Measurements from ENCODE around the gene SIPA1L3. TPM values are rescaled to one million over a fixed set of nuclear protein-coding genes. Genes with fewer than 3 reads are reported as not detected.
"Not testable (repeated sequence)": the region's sequence is repeated elsewhere in the genome, so short reads cannot be mapped to it uniquely, and the experiment has no call there.

The SIPA1L3 gene, protein sequence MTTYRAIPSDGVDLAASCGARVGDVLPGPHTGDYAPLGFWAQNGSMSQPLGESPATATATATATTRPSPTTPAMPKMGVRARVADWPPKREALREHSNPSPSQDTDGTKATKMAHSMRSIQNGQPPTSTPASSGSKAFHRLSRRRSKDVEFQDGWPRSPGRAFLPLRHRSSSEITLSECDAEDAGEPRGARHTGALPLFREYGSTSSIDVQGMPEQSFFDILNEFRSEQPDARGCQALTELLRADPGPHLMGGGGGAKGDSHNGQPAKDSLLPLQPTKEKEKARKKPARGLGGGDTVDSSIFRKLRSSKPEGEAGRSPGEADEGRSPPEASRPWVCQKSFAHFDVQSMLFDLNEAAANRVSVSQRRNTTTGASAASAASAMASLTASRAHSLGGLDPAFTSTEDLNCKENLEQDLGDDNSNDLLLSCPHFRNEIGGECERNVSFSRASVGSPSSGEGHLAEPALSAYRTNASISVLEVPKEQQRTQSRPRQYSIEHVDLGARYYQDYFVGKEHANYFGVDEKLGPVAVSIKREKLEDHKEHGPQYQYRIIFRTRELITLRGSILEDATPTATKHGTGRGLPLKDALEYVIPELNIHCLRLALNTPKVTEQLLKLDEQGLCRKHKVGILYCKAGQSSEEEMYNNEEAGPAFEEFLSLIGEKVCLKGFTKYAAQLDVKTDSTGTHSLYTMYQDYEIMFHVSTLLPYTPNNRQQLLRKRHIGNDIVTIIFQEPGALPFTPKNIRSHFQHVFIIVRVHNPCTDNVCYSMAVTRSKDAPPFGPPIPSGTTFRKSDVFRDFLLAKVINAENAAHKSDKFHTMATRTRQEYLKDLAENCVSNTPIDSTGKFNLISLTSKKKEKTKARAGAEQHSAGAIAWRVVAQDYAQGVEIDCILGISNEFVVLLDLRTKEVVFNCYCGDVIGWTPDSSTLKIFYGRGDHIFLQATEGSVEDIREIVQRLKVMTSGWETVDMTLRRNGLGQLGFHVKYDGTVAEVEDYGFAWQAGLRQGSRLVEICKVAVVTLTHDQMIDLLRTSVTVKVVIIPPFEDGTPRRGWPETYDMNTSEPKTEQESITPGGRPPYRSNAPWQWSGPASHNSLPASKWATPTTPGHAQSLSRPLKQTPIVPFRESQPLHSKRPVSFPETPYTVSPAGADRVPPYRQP (N-terminal part only)
- 10 to 100 TPM in 5 of 6 donors, 1 to 10 TPM in 1; 9.2 to 43.0 (median 19.5) TPM for polyA plus RNA-seq (ENCODE audit: low read depth in 6 of 6)

DNA sequence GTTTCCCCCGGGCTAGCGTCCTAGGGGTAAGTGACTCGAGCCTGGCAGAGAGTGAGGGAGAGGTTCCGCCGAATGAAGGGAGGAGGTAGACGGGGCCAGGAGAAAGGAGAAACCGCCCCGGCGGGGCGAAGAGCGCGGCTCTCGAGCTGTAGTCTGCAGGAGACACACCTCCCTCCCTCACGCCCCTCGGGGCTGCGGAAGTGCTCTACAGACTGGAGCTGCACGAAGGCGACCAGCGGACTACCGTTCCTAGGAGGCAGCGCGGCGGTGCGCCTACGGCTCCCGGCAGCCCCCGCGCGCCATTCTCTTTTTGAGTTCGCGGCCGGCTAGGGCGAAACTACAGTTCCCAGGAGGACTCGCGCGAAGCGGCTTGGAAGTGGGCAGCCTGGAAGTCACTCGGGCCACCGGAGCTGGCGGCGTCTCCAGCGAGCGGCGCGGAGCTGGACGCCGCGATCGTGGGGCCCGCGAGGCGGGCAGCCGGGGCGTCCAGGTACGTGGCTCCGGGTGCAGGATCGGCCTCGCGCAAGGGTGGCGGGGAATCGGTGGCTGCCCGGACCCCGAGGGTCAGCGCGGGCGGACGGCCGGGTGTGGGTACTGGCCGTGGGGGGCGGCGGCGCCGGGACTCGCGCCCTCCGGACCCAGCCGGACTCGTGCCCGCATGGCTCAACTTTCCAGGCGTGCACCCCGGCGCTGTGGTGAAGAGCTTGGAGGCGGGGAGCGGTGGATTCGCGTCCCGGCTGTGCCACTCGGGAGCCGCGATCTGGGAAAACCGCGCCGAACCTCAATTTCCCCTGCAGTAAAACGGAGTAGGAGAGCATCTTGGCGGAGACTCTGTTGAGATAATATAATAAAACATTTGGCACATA, at the start of gene SIPA1L3:
SIPA1L3 (plus strand) TSS at position 340 of the 866 bp plus-strand sequence. CDS start 174,358 bp downstream, outside the sequence.
- ATAC-seq (ENCODE audit: low read depth in 2 of 2) (peak; percentile 95 to 96), DNase-seq (peak; percentile 93)
- Mint-ChIP-seq H3K9me3 (no peaks in the 10 kb centered on the region), H3K27ac (peak within 1 kb of the TSS; percentile 88 to 95 (median 93)), H3K36me3 (peaks cover 6 to 11% of the 10 kb centered on the region in 2 donors), H3K4me1 (peaks cover 38 to 64% (median 57%) of the 10 kb centered on the region in 3 donors), H3K27me3 (no peaks in the 10 kb centered on the region), H3K4me3 (peak within 1 kb of the TSS; percentile 89 to 98 (median 95))

DNA sequence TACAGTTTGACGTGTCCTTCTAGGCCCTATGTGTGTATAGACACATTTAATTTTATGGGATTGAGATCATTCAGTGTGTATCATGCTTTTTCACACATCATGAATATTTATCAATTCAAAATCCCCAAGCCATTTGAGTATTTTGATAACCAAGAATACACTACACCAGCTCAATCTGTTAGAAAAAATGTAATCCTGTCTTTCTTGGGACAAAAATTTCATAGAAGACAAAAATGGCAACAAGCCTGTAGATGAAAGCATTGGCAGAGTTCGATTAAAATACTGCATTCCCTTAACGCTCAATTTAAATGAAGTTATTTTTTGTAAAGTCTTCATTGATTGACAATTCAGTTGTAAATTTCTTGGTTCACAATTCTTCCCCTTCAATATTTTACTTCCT, 42.5 kb upstream of the SIPA1L3 start:
- no peak for ATAC-seq (ENCODE audit: low read depth in 2 of 2)
- no peak for DNase-seq
- Mint-ChIP-seq H3K27ac (no peak overlapping the region), H3K4me1 (no peaks in the 10 kb centered on the region), H3K9me3 (peaks cover 0 to 4% (median 0%) of the 10 kb centered on the region in 7 donors), H3K36me3 (no peaks in the 10 kb centered on the region), H3K27me3 (peaks cover 0 to 33% (median 15%) of the 10 kb centered on the region in 3 donors), H3K4me3 (no peak overlapping the region)

DNA sequence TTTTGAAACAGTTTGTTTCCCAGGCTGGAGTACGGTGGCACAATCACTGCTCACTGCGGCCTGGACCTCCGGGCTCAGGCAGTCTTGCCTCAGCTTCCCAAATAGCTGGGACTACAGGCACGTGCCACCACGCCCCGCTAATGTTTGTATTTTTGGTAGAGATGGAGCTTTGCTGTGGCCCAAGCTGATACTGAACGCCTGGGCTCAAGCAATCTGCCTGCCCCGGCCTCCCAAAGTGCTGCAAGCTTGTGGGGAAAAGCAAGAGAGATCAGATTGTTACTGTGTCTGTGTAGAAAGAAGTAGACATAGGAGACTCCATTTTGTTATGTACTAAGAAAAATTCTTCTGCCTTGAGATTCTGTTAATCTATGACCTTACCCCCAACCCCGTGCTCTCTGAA, 41.1 kb upstream of the SIPA1L3 start:
- H3K9me3 Mint-ChIP-seq; H3K4me1 Mint-ChIP-seq; ATAC-seq (ENCODE audit: low read depth in 2 of 2); H3K4me3 Mint-ChIP-seq; DNase-seq; H3K27ac Mint-ChIP-seq; H3K36me3 Mint-ChIP-seq: not testable (repeated sequence)
- H3K27me3 Mint-ChIP-seq, result peaks cover 4 to 42% (median 24%) of the 10 kb centered on the region in 3 donors

DNA sequence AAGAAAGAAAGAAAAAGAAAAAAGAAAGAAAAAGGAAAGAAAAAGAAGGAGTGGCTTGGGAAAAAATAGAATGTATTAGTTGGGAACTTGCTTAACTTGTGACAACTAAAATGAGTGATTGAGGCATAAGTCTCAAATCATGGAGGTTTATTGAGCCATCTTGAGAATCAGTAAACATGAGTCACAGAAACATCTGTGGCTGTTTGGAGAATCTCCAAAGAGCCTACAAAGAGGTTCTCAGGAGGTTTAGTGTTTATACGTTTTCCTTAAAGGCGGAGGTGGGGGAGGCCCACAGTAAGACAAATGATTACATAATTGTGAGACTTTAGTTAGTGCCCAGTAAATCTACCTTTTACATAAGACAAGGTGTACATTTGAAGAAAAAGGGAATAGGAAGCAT, 39.2 kb upstream of the SIPA1L3 start:
- Mint-ChIP-seq H3K4me1 (no peaks in the 10 kb centered on the region), H3K9me3 (peaks cover 0 to 7% (median 2%) of the 10 kb centered on the region in 7 donors), H3K4me3 (no peak overlapping the region), H3K27me3 (peaks cover 9 to 41% (median 32%) of the 10 kb centered on the region in 3 donors), H3K36me3 (no peaks in the 10 kb centered on the region), H3K27ac (no peak overlapping the region)
- no peak for ATAC-seq (ENCODE audit: low read depth in 2 of 2)
- DNase-seq, result no peak

DNA sequence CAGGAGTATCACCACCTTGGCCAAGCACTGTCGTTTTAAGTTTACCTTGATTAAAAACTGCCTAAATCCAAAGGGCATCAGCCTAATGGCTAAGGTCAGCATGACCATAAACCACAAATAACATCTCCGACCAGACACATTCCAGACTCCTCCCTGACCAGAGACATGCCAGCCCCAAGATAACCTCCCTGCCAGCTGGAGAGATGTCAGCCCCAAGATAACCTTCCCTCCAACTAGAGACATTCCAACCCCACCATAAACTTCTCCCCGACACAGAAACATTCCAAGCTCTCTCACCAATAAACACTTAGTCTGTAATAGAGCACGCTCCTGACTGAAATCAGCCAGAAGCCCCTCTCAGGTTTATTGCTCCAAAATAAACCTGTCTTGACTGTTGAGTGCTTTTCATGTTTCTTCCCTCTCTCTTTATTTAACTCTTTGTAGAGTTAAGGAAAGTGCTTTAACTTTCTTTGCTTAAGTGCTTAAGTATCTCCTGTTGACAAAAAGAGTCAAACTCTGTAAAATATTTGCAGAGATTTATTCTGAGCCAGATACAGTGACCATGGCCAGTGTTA, 37.2 kb upstream of the SIPA1L3 start:
- Mint-ChIP-seq H3K4me3 (no peak overlapping the region), H3K36me3 (no peaks in the 10 kb centered on the region), H3K4me1 (no peaks in the 10 kb centered on the region), H3K9me3 (peaks cover 0 to 7% (median 2%) of the 10 kb centered on the region in 7 donors), H3K27me3 (peaks cover 9 to 41% (median 33%) of the 10 kb centered on the region in 3 donors), H3K27ac (no peak overlapping the region)
- DNase-seq (no peak), ATAC-seq (ENCODE audit: low read depth in 2 of 2) (no peak)

DNA sequence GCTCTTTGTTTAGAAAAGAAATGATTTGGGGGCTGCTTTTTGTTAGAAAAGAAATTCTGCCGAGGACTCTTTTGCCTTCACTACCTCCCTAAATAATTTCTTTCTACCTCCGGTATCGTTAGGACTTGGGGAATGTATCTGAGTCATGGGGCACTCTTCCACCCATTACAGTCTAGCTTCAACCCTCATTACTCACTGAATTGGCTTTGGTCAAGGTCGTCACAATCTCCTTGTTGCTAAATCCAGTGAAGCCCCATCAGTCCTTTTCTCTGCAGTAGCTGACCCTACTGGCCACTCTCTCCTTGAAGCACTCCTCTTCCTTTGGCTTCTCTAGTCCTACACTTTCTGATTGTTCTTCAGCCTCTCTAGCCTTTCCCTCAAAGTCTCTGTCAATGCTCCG, 34.6 kb upstream of the SIPA1L3 start:
- H3K27me3 Mint-ChIP-seq, result peaks cover 9 to 34% (median 26%) of the 10 kb centered on the region in 3 donors
- no peak for ATAC-seq (ENCODE audit: low read depth in 2 of 2)
- H3K27ac Mint-ChIP-seq, result no peak overlapping the region
- peaks cover 0 to 7% (median 2%) of the 10 kb centered on the region in 7 donors for H3K9me3 Mint-ChIP-seq
- no peak overlapping the region for H3K4me3 Mint-ChIP-seq
- DNase-seq, result no peak
- H3K4me1 Mint-ChIP-seq, result no peaks in the 10 kb centered on the region
- no peaks in the 10 kb centered on the region for H3K36me3 Mint-ChIP-seq

DNA sequence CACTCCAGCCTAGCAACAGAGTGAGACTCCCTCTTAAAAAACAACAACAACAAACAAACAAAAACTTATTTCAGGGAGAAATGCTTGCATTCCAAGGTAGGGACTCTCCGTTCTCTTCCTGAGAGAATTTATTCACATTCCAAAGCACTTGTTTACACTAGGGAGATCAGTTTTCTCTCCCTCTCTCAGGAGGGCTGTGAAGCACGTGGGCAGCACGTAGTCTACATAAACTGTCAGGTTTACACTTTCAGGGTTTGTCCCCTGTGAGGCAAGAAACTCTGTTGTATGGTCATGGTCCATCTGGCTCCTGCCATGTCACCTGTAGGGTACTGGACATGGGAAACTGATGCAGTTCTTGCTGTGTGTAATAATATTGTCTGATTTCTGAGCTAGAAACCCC, 32.2 kb upstream of the SIPA1L3 start:
- Mint-ChIP-seq H3K4me1 (no peaks in the 10 kb centered on the region), H3K27ac (no peak overlapping the region), H3K36me3 (no peaks in the 10 kb centered on the region), H3K9me3 (peaks cover 0 to 11% (median 3%) of the 10 kb centered on the region in 7 donors), H3K27me3 (peaks cover 13 to 17% (median 15%) of the 10 kb centered on the region in 3 donors), H3K4me3 (no peak overlapping the region)
- ATAC-seq (ENCODE audit: low read depth in 2 of 2), result no peak
- DNase-seq, result no peak

DNA sequence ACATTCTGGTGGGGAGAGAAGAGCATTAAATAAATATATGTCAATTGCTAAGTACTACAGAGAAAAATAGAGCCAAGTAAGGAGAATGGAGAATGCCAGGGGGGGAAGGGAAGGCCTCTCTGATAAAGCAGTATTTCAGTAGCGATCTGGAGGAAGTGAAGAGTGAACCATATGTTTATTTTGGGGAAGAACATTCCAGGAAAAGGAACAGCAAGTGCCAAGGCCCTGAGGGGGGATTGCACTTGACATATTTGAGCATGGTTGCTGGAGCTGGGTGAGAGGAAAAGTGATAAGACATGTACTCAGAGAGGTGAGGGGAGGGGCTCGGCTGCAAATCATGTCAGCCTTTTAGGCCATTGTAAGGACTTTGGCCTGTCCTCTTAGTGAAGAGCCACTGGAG, 31.0 kb upstream of the SIPA1L3 start:
- Mint-ChIP-seq H3K4me1 (no peaks in the 10 kb centered on the region), H3K36me3 (no peaks in the 10 kb centered on the region), H3K9me3 (peaks cover 0 to 9% (median under 1%) of the 10 kb centered on the region in 7 donors), H3K4me3 (no peak overlapping the region), H3K27me3 (peaks cover 9 to 11% (median 9%) of the 10 kb centered on the region in 3 donors), H3K27ac (no peak overlapping the region)
- DNase-seq (no peak), ATAC-seq (ENCODE audit: low read depth in 2 of 2) (no peak)

DNA sequence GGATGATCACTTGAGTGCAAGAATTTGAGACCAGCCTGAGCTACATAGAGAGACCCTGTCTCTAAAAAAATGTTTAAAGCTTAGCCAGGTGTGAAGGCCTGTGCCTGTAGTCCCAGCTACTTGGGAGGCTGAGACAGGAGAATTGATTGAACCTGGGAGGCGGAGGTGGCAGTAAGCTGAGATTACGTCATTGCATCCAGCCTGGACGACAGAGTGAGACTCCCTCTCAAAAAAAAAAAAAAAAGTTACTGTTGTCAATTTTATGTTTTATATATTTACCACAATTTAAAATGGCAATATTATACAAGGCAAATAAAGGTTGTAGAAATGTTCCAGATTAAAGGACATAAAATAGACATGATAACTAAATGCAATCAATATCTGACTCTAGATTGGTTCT, 29.9 kb upstream of the SIPA1L3 start:
- no peak for ATAC-seq (ENCODE audit: low read depth in 2 of 2)
- Mint-ChIP-seq H3K27ac (no peak overlapping the region), H3K4me3 (no peak overlapping the region), H3K9me3 (peaks cover 0 to 19% (median 8%) of the 10 kb centered on the region in 7 donors), H3K4me1 (no peaks in the 10 kb centered on the region), H3K27me3 (peaks cover 6 to 9% (median 8%) of the 10 kb centered on the region in 3 donors), H3K36me3 (no peaks in the 10 kb centered on the region)
- DNase-seq, result no peak

DNA sequence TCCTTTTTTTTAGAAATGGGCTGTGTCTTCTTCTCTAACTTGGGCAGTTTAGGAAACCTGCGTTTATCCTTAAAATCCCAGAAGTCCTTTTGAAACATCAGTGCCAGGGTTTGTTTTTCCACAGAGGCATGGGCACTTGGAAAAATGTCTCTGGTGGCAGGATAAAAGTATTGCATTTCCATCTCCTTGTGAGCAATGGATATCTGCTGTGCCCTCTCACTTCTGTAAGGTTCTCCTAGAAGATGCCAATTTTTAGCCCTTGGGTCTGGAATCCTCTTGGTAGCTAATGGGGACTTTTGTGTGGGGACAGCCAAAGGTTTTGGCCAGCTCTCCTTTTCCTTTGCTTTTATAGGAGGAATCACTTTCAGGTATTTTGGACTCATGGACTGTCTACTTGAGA, 21.6 kb upstream of the SIPA1L3 start:
- Mint-ChIP-seq H3K9me3 (peaks cover 0 to 35% (median 20%) of the 10 kb centered on the region in 7 donors), H3K27ac (no peak overlapping the region), H3K4me1 (no peaks in the 10 kb centered on the region), H3K36me3 (no peaks in the 10 kb centered on the region), H3K4me3 (no peak overlapping the region), H3K27me3 (no peaks in the 10 kb centered on the region)
- ATAC-seq (ENCODE audit: low read depth in 2 of 2) (no peak), DNase-seq (no peak)

DNA sequence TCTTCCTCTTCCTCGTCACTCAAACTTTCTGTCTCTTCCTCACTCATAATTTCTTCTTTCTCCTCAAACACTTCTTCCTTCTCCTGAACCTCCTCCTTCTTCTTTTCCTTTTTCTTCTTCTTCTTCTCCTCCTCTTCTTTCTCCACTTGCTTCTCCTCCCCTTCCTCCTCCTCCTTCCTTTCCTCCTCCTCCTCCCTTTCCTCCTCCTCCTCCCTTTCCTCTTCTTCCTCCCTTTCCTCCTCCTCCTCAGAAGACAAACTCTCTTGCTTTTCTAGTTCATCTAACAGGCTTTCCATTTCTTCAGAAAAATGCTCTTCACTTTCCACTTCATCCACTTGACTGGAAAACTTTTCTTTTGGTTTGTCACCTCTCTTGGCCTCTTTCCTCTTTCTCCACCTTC, 20.4 kb upstream of the SIPA1L3 start:
- H3K27me3 Mint-ChIP-seq, result peaks cover 2 to 5% (median 3%) of the 10 kb centered on the region in 3 donors
- peaks cover 0 to 29% (median 20%) of the 10 kb centered on the region in 7 donors for H3K9me3 Mint-ChIP-seq
- no peak overlapping the region for H3K27ac Mint-ChIP-seq
- no peak for ATAC-seq (ENCODE audit: low read depth in 2 of 2)
- H3K4me1 Mint-ChIP-seq, result no peaks in the 10 kb centered on the region
- H3K4me3 Mint-ChIP-seq, result no peak overlapping the region
- no peak for DNase-seq
- peaks cover under 1 to 2% of the 10 kb centered on the region in 2 donors for H3K36me3 Mint-ChIP-seq

Data from naive B cell (primary cell).